LoVo (cell line): ENCODE measurements around the gene GNL2.
A peak's percentile ranks its signal among the peaks of the same experiment; 100 is the strongest.

ENCODE experiments used
- DNase-seq: peaks from one replicate; pipeline ENCODE4 v3.0.0-alpha.2; 2016; ENCODE audit warnings: low spot score

Gene GNL2

GRCh38 chr1:37595440-37596181 lies at the start of gene GNL2:
TSS of gene GNL2 (minus strand) at chr1:37595937. CDS start at chr1:37595822, 115 bp downstream.
- peak; percentile 96 for DNase-seq

- DNase-seq, result no peak
These were observed 45.3 kb upstream of the GNL2 start for GRCh38 chr1:37641059-37641458.

- no peak for DNase-seq
These were observed 40.7 kb upstream of the GNL2 start for GRCh38 chr1:37636435-37636834.

GRCh38 chr1:37634992-37635902 lies 39.5 kb upstream of the GNL2 start:
- DNase-seq, result no peak

- DNase-seq, result no peak
These were observed 38.7 kb upstream of the GNL2 start, which contains the start of gene RSPO1 for GRCh38 chr1:37634244-37634991. TSS of gene RSPO1 (minus strand) at chr1:37634892. CDS start at chr1:37629661, 5,231 bp downstream.

GRCh38 chr1:37633938-37634243 lies 38.2 kb upstream of the GNL2 start:
- no peak for DNase-seq

GRCh38 chr1:37633040-37633937 lies 37.6 kb upstream of the GNL2 start:
- DNase-seq, result no peak

GRCh38 chr1:37631036-37631435 lies 35.3 kb upstream of the GNL2 start:
- DNase-seq, result no peak

GRCh38 chr1:37630426-37631028 lies 34.8 kb upstream of the GNL2 start:
- DNase-seq, result no peak

GRCh38 chr1:37629726-37630425 lies 34.1 kb upstream of the GNL2 start:
- no peak for DNase-seq

- no peak for DNase-seq
These were observed 33.3 kb upstream of the GNL2 start for GRCh38 chr1:37629008-37629407.

GRCh38 chr1:37628026-37628556 lies 32.4 kb upstream of the GNL2 start:
- no peak for DNase-seq

GRCh38 chr1:37622131-37622530 lies 26.4 kb upstream of the GNL2 start:
- no peak for DNase-seq

- DNase-seq, result no peak
These were observed 25.7 kb upstream of the GNL2 start for GRCh38 chr1:37621326-37621870.

GRCh38 chr1:37620707-37621106 lies 25.0 kb upstream of the GNL2 start:
- DNase-seq, result no peak

GRCh38 chr1:37616330-37616729 lies 20.6 kb upstream of the GNL2 start:
- DNase-seq, result no peak

- DNase-seq, result no peak
These were observed 18.4 kb upstream of the GNL2 start for GRCh38 chr1:37614105-37614504.

GRCh38 chr1:37612186-37612585 lies 16.4 kb upstream of the GNL2 start:
- no peak for DNase-seq

GRCh38 chr1:37609994-37610393 lies 14.3 kb upstream of the GNL2 start:
- no peak for DNase-seq

GRCh38 chr1:37609002-37609401 lies 13.3 kb upstream of the GNL2 start:
- no peak for DNase-seq
